GM21515 (cell line): ENCODE measurements around the gene FSHR.

Experiments
- ATAC-seq: cut with Tn5 transposase; IDR thresholded peaks from one replicate; pipeline ENCODE4 v1.9.1; 2021; ENCODE audit not compliant: unreplicated experiment

FSHR gene

DNA sequence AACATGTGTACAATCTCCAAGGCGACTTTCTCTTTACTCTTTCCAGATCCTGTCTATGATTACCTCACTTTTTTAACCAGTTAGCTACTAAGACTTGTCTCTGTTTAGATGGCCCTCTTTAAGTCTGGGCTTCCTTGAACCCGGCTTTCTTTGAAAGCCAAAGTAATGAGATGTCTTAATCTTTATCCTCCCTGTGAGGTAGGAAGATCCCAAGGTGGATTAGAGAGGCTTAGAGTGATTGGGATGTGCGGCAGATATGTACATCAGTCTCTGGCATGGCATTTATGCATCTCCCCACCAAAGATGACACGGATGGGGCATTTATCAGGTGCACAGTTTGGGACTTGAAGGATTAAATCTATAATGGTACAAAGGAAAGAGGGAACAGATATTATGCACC lies 186.3 kb downstream of the FSHR start:
- ATAC-seq: no peak

GRCh38 chr2:48965204-48965603 lies 189.1 kb downstream of the FSHR start:
- ATAC-seq: no peak

- ATAC-seq: no peak
Observed at GRCh38 chr2:48961009-48961408, 193.3 kb downstream of the FSHR start.

DNA sequence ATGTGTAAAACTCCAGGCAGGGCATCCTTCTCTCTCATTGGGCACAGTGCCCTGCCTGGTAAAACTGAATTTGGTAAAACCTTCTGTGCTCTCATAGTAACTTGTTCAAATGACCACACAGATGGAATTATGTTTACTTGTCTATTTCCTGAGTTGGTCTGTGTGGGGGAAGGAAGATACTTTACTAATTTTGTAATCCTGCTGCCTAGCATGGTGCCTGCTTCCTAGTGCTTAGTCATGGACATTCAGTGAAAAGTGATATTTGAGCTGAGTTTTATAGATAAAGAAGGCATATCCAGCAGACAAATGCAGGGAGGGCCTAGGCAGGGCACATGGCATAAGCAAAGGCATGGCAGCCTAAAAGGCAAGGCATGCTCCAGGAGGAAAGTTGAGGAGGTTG lies 199.4 kb downstream of the FSHR start:
- no peak for ATAC-seq

DNA sequence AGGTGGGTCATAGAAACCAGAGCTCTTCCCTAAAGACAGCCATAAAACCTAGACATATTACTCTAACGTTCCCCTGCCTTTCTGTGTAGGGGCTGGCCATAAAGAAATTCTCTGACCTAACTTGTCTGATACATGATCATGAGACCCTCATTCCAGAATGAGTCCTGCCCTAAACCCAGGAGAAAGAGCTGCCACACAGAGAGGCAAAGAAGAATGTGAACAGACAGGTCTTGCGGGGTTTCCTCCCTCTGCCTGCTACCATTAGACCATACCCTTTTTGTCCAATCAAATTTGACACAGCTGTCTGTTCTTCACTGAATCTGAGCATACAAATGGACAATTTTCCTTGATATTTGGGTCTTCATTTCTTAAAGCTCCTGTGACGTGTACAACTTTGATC lies 200.0 kb downstream of the FSHR start:
- no peak for ATAC-seq

DNA sequence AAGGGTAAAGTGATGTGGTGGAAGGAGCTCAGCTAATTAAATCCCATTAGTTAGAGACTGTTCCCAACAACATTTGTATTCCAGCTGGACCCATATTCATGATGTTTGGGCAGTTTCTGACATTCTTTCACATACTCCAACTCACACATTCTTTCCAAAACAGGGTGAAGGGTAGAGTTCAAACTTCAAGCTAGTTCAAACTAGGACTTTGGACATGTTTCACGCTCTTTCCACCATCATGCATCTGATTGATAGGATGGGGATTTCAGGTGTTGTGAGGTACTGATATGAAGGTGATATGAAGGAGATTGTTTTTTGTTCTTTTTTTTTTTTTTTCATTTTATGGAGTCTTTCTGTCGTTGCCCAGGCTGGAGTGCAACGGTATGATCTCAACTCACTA lies 201.7 kb downstream of the FSHR start:
- no peak for ATAC-seq

- ATAC-seq: no peak
Observed at GRCh38 chr2:48952143-48952542, 202.2 kb downstream of the FSHR start.

DNA sequence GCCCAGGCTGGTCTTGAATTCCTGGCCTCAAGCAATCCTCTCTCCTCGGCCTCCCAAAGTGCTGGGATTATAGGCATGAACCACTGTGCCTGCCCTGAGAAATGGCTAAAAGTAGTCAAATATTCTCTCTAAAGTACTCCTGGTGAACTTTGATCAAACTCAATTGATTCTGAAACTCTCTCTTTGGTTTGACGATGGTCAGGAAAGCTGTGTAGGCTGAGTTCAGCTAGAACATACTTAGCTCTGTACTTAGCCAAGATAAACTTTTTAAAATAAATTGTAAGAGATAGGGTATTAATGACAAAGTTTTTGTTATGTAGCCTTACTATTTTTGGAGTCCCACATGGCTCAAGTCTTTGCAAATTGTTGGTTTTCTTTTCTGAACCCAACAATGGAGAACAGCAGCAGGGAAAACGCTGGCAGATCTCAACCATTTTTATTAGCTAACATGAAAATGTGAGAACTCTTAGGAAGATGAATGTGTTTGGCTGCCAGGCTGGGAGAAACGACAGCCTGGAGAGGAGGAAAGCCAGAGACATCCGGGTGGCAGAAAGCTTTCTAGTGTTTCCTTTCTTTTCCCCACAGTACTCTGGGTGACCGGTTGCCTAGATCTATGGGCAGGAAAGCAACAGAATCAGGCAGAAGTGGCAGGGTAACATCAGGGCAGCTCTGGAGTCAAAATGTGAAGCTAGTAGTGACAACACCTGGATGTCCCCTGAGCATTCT lies 205.8 kb downstream of the FSHR start:
- ATAC-seq: no peak

GRCh38 chr2:48946449-48947048 lies 207.8 kb downstream of the FSHR start:
- peak; percentile 96 for ATAC-seq

DNA sequence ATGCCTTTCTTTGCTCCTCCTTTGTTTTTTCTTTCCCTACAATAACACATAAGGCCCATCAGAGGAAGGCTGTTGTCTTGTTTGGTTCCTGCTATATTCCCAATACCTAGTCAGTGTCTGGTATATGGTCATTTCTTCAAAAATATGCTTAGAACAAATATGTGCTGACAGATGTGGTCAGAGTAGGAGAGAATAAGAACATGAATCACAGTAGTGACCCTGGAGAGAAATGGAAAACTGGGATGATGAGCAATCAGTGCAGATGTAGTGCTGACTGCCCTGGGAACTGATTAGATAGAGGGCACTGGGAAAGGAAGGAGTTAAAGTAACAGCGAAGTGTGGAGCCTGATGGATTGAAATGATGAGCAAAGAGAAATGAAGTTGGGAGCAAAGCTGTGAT lies 209.4 kb downstream of the FSHR start:
- ATAC-seq: no peak

- no peak for ATAC-seq
Observed at GRCh38 chr2:48943436-48943835, 210.9 kb downstream of the FSHR start.

GRCh38 chr2:48941908-48942307 lies 212.4 kb downstream of the FSHR start:
- ATAC-seq: no peak

DNA sequence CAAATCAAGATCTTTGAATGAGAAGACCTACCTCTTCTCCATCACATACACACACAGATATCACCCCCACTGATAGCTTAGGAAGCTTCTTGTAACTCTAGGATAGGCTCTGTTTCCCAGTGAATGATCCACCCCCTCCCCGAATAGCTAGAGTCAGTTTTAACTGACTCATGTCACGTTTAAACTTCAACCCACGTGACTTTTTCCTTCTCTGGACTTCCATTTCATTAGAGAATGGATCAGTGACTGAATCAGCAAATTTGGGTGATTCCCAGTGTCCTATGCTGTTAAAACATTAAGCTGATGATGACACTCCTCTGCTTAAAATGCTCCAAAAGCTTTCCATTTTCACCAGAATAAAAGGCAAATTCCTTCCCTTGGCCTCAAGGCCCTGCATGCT lies 212.9 kb downstream of the FSHR start:
- ATAC-seq: no peak

GRCh38 chr2:48940606-48941005 lies 213.7 kb downstream of the FSHR start:
- no peak for ATAC-seq

DNA sequence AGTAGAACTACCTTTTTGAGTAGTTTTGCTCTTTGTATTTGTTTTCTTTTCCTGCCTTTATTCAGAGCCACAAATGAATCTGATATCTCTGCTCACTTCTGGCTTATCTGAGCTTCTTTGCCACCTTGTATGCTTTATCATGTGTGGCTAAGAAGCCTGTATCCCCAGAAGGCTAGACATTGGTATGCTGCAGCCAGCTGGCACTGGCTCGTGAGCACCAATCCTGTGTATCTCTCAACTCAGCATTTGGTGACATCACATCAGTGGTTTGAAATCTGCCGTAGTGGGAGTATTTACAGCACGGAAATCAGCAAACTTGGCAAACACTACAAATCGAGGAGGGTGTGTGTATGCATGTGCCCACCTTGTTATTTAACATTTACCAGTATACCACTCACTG lies 215.1 kb downstream of the FSHR start:
- no peak for ATAC-seq

- ATAC-seq: no peak
Observed at GRCh38 chr2:48938231-48938630, 216.1 kb downstream of the FSHR start.

DNA sequence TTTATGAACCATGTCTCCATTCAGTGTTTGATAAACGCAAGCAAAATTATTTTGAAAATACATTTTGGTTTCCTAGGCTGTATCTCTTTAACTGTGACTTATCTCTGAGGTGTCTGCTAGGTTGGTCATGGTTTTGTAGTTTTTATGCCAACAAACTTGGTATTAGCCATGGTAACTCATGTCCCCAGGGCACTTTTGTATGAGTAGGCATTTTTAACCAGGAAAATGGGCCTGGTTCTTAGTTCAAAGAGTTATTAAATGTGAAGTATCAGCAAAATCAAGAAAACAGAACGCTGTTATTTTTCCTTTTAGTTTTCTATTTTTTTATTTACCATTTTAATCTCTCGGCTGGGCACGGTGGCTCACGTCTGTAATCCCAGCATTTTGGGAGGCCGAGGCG lies 219.5 kb downstream of the FSHR start:
- no peak for ATAC-seq

DNA sequence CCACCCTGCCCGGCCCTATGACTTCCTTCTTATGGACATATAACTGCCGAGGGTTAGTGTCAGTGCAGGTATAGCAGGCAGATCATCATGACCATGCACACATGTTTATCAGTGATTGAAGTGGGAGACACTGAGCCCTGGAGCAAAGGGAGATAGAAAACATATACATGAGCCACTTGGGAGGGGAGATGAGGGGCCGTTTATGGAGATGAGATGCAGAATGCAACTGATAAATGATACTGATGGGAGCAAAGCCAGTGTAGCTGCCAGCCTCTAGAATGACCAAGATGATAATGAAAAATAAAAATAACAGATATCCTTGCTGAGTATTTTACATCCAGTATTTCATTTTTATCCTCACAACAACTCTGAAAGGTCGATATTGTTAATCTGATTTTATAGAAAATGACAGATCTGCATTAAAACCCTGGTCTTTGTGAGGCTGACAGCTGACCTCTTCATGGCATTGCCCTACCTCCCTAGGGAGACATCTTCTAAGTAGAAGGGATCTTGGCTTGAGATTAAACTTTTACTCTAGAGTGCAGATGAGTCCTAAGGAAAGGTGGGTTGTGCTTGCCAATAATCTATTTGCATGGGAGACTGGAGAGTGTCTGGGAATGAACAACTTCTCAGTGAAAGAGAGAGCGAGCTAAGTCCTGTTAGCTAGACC lies 220.4 kb downstream of the FSHR start:
- ATAC-seq: no peak

DNA sequence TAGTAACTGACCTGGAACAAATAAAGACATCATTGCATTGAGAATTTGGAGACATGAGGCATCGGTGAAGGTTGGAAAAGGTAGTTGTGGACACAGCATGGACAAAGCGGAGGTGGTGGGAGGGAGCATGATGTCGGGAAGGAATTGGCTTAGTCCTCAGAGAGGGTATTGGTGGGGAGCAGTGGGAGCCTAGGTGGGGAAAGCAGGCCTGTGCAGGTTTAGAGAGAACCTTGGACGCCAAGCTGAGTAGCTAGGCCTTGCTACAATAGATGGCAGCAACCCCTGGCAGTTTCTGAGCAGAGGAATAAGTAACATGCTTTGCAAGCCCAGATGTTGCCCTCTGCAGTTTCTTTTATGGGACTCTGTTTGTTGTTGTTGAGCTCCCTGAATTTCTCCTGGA lies 221.6 kb downstream of the FSHR start:
- no peak for ATAC-seq

DNA sequence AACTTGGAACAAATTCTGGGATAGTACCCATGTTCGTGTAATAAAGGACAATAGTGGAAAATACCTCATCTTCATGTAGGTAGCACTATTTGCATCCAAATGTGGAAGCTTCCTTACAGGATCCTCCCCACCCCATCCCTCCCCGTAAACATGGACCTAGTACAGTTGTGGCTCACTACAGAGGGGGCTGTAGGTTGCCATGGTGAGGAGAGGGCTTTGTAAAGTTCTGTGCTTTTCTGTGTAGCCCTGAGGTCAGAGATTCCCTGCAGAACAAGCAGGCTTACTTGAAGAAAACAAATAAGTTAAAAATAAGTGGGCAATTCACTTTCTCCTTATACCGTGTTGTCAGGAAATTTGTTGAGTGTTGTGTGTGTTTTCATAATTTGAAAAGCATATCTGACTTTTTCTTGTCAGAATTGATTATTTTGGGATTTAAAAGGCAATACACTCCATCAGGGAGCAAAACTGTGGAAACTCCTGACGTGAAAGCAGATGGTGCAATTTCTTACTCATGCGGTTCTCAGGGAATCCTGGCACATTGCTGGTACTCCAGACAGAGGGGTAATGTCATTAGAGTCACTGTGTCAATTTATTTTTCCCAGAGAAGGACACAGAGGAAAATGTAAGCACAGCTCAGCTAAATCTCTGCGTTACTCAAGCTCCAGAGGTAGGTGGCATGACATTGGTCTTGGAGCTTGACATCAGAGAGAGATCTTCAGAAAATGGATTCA lies 224.6 kb downstream of the FSHR start:
- ATAC-seq: no peak

GRCh38 chr2:48927355-48927754 lies 227.0 kb downstream of the FSHR start:
- no peak for ATAC-seq

DNA sequence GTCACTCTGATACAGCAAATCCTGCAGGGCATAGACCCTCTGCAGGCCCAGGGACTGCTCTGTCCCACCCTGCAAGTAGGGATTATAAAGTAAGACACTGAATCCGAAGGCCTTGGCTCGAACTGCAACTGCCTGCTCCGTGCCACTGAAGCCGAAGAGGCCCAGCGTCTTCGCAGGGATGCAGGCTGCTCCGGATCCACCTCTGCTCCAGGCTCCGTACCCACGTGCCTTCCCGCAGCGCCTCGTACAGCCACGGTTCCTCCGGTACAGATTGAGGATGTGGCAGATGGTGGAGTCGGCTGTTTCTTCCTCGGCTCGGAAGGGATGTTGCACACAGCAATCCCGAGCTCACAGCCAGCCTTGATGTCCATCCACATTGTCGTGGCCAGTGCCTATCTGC lies 238.4 kb downstream of the FSHR start:
- ATAC-seq: no peak
